Loucy (cell line): Measurements from ENCODE around the gene FOXO6.

Experiments used
- EZH2phosphoT487 ChIP-seq: fragments of 200-600 bp; IDR thresholded peaks from 2 replicates; pipeline ENCODE4 v1.6.1; 2018; ENCODE audit warnings: antibody characterized with exemption, mild to moderate bottlenecking, moderate library complexity, borderline replicate concordance
- TF ChIP-seq, protein P1 (sequence below): fragments of 200-600 bp; sonication (generic); conservative IDR thresholded peaks from 2 replicates; pipeline ENCODE4 v1.5.1; 2014; ENCODE audit warnings: mild to moderate bottlenecking, antibody characterized with exemption, low read length

DNA sequence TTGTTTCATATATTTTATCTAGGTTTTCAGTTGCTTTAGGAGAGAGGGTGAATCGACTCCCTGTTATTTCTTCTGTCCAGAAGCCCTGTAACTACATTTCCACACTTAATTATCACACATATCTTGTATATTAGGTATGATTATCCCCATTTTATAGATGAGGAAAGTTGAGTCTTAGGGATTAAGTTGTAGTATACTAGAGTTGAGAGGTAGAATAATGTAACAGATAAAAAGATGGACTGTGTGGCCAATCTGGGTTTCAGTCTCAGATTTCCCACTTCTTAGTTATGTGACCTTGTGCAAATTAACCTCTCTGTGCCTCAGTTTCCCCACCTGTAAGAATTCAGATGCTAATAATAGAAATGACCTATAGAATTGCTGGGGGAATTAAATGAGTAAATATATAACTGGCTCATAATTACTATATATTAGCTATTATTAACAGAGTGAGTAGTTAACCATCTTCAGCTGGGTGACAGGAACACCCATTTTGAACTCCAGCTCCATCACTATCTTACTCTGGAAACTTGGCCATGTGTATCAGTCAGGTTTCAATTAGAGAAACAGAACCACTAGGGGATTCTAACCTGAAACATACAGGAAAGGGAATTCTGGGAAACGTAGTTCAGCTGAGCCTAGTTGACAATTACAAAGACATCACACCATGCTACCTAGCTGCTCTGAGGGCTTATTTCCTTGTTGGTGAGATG lies 20.4 kb upstream of the FOXO6 start:
- TF ChIP-seq, protein P1, sequence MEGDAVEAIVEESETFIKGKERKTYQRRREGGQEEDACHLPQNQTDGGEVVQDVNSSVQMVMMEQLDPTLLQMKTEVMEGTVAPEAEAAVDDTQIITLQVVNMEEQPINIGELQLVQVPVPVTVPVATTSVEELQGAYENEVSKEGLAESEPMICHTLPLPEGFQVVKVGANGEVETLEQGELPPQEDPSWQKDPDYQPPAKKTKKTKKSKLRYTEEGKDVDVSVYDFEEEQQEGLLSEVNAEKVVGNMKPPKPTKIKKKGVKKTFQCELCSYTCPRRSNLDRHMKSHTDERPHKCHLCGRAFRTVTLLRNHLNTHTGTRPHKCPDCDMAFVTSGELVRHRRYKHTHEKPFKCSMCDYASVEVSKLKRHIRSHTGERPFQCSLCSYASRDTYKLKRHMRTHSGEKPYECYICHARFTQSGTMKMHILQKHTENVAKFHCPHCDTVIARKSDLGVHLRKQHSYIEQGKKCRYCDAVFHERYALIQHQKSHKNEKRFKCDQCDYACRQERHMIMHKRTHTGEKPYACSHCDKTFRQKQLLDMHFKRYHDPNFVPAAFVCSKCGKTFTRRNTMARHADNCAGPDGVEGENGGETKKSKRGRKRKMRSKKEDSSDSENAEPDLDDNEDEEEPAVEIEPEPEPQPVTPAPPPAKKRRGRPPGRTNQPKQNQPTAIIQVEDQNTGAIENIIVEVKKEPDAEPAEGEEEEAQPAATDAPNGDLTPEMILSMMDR: no peak
- no peak for TF ChIP-seq EZH2phosphoT487
